Measurements from ENCODE around the gene PCSK6. TPM values are rescaled to one million over a fixed set of nuclear protein-coding genes. Genes with fewer than 3 reads are reported as not detected.

PCSK6 gene
- total RNA-seq, 1 donor from 2014 or later = 5.4 TPM

GRCh38 chr15:101372960-101373525, 116.5 kb downstream of the PCSK6 start:
- Mint-ChIP-seq H3K9me3 (no peaks in the 10 kb centered on the region), H3K27me3 (ENCODE audit: low read depth) (no peaks in the 10 kb centered on the region), H3K4me3 (no peak overlapping the region), H3K4me1 (peaks cover 14% of the 10 kb centered on the region), H3K36me3 (ENCODE audit: low read depth) (no peaks in the 10 kb centered on the region), H3K27ac (ENCODE audit: unreplicated experiment) (no peak overlapping the region)
- DNase-seq (ENCODE audit: low read depth, low spot score) = no peak
- no peak for TF ChIP-seq CTCF (conservative IDR thresholded peaks at IDR 0.05)

GRCh38 chr15:101372149-101372577, 117.3 kb downstream of the PCSK6 start:
- no peak overlapping the region for H3K27ac Mint-ChIP-seq (ENCODE audit: unreplicated experiment)
- H3K4me3 Mint-ChIP-seq = no peak overlapping the region
- TF ChIP-seq CTCF (conservative IDR thresholded peaks at IDR 0.05) = no peak
- no peaks in the 10 kb centered on the region for H3K9me3 Mint-ChIP-seq
- no peak for DNase-seq (ENCODE audit: low read depth, low spot score)
- H3K36me3 Mint-ChIP-seq (ENCODE audit: low read depth) = no peaks in the 10 kb centered on the region
- peaks cover 20% of the 10 kb centered on the region for H3K4me1 Mint-ChIP-seq
- H3K27me3 Mint-ChIP-seq (ENCODE audit: low read depth) = no peaks in the 10 kb centered on the region

GRCh38 chr15:101371519-101371918, 118.0 kb downstream of the PCSK6 start:
- H3K27ac Mint-ChIP-seq (ENCODE audit: unreplicated experiment) = no peak overlapping the region
- H3K4me3 Mint-ChIP-seq = no peak overlapping the region
- H3K9me3 Mint-ChIP-seq = no peaks in the 10 kb centered on the region
- no peak for TF ChIP-seq CTCF (conservative IDR thresholded peaks at IDR 0.05)
- no peaks in the 10 kb centered on the region for H3K36me3 Mint-ChIP-seq (ENCODE audit: low read depth)
- no peak for DNase-seq (ENCODE audit: low read depth, low spot score)
- peaks cover 22% of the 10 kb centered on the region for H3K4me1 Mint-ChIP-seq
- no peaks in the 10 kb centered on the region for H3K27me3 Mint-ChIP-seq (ENCODE audit: low read depth)

GRCh38 chr15:101371081-101371480, 118.4 kb downstream of the PCSK6 start:
- no peak overlapping the region for H3K27ac Mint-ChIP-seq (ENCODE audit: unreplicated experiment)
- H3K4me1 Mint-ChIP-seq = peaks cover 22% of the 10 kb centered on the region
- H3K4me3 Mint-ChIP-seq = no peak overlapping the region
- no peaks in the 10 kb centered on the region for H3K9me3 Mint-ChIP-seq
- H3K36me3 Mint-ChIP-seq (ENCODE audit: low read depth) = no peaks in the 10 kb centered on the region
- no peak for TF ChIP-seq CTCF (conservative IDR thresholded peaks at IDR 0.05)
- no peak for DNase-seq (ENCODE audit: low read depth, low spot score)
- no peaks in the 10 kb centered on the region for H3K27me3 Mint-ChIP-seq (ENCODE audit: low read depth)

- peaks cover 2% of the 10 kb centered on the region for H3K9me3 Mint-ChIP-seq
- peaks cover 1% of the 10 kb centered on the region for H3K36me3 Mint-ChIP-seq (ENCODE audit: low read depth)
- DNase-seq (ENCODE audit: low read depth, low spot score) = no peak
Observed at GRCh38 chr15:101370330-101371024, 119.0 kb downstream of the PCSK6 start.

More at GRCh38 chr15:101370330-101371024, 119.0 kb downstream of the PCSK6 start:
- H3K27me3 Mint-ChIP-seq (ENCODE audit: low read depth) = no peaks in the 10 kb centered on the region
- no peak overlapping the region for H3K27ac Mint-ChIP-seq (ENCODE audit: unreplicated experiment)
- peaks cover 22% of the 10 kb centered on the region for H3K4me1 Mint-ChIP-seq
- H3K4me3 Mint-ChIP-seq = no peak overlapping the region
- no peak for TF ChIP-seq CTCF (conservative IDR thresholded peaks at IDR 0.05)
